Measurements from ENCODE around the gene GIGYF1. TPM values are rescaled to one million over a fixed set of nuclear protein-coding genes. Genes with fewer than 3 reads are reported as not detected.
A peak's percentile ranks its signal among the peaks of the same experiment; 100 is the strongest.

Gene GIGYF1
- total and polyA plus RNA-seq, 2 of the 13 experiments (the other 11 are each of a cell fraction or from before 2014, with no cell fraction given), result 7.6 to 16.1 TPM

GRCh38 chr7:100706672-100707311, 12.7 kb upstream of the GIGYF1 start (continued):
- TF ChIP-seq, protein P1, sequence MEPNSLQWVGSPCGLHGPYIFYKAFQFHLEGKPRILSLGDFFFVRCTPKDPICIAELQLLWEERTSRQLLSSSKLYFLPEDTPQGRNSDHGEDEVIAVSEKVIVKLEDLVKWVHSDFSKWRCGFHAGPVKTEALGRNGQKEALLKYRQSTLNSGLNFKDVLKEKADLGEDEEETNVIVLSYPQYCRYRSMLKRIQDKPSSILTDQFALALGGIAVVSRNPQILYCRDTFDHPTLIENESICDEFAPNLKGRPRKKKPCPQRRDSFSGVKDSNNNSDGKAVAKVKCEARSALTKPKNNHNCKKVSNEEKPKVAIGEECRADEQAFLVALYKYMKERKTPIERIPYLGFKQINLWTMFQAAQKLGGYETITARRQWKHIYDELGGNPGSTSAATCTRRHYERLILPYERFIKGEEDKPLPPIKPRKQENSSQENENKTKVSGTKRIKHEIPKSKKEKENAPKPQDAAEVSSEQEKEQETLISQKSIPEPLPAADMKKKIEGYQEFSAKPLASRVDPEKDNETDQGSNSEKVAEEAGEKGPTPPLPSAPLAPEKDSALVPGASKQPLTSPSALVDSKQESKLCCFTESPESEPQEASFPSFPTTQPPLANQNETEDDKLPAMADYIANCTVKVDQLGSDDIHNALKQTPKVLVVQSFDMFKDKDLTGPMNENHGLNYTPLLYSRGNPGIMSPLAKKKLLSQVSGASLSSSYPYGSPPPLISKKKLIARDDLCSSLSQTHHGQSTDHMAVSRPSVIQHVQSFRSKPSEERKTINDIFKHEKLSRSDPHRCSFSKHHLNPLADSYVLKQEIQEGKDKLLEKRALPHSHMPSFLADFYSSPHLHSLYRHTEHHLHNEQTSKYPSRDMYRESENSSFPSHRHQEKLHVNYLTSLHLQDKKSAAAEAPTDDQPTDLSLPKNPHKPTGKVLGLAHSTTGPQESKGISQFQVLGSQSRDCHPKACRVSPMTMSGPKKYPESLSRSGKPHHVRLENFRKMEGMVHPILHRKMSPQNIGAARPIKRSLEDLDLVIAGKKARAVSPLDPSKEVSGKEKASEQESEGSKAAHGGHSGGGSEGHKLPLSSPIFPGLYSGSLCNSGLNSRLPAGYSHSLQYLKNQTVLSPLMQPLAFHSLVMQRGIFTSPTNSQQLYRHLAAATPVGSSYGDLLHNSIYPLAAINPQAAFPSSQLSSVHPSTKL (CRISPR knock-in tag; IDR thresholded peaks at IDR 0.05), result peak; percentile 24; the same call in 1 of the 2 replicates
- TF ChIP-seq ZNF724P (CRISPR knock-in tag; IDR thresholded peaks at IDR 0.05; ENCODE audit: borderline replicate concordance) (no peak), THRA (CRISPR knock-in tag; IDR thresholded peaks at IDR 0.05; ENCODE audit: borderline replicate concordance) (no peak), ZBTB49 (CRISPR knock-in tag; IDR thresholded peaks at IDR 0.05; ENCODE audit: borderline replicate concordance) (no peak), HNRNPL (IDR thresholded peaks at IDR 0.05; ENCODE audit: low read depth, low read length) (no peak), HNRNPLL (IDR thresholded peaks at IDR 0.05; ENCODE audit: low read depth, low read length, poor library complexity, severe bottlenecking) (no peak), NR2F6 (IDR thresholded peaks at IDR 0.05) (peak; percentile 48), NR2F6 (CRISPR knock-in tag; IDR thresholded peaks at IDR 0.05) (no peak), IRF2 (CRISPR knock-in tag; IDR thresholded peaks at IDR 0.05) (no peak), ZNF674 (CRISPR knock-in tag; IDR thresholded peaks at IDR 0.05; ENCODE audit: low read depth) (no peak)
- TF ChIP-seq, protein P2, sequence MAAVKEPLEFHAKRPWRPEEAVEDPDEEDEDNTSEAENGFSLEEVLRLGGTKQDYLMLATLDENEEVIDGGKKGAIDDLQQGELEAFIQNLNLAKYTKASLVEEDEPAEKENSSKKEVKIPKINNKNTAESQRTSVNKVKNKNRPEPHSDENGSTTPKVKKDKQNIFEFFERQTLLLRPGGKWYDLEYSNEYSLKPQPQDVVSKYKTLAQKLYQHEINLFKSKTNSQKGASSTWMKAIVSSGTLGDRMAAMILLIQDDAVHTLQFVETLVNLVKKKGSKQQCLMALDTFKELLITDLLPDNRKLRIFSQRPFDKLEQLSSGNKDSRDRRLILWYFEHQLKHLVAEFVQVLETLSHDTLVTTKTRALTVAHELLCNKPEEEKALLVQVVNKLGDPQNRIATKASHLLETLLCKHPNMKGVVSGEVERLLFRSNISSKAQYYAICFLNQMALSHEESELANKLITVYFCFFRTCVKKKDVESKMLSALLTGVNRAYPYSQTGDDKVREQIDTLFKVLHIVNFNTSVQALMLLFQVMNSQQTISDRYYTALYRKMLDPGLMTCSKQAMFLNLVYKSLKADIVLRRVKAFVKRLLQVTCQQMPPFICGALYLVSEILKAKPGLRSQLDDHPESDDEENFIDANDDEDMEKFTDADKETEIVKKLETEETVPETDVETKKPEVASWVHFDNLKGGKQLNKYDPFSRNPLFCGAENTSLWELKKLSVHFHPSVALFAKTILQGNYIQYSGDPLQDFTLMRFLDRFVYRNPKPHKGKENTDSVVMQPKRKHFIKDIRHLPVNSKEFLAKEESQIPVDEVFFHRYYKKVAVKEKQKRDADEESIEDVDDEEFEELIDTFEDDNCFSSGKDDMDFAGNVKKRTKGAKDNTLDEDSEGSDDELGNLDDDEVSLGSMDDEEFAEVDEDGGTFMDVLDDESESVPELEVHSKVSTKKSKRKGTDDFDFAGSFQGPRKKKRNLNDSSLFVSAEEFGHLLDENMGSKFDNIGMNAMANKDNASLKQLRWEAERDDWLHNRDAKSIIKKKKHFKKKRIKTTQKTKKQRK (IDR thresholded peaks at IDR 0.05; ENCODE audit: low read length), result no peak

All from HepG2 (cell line).